AG08395 (cell line): ENCODE measurements around the gene CD86.

Experiments used
- DNase-seq: peaks from one replicate; pipeline ENCODE4 v3.0.0; 2012; ENCODE audit warnings: mixed read lengths, low spot score

CD86 gene

DNA sequence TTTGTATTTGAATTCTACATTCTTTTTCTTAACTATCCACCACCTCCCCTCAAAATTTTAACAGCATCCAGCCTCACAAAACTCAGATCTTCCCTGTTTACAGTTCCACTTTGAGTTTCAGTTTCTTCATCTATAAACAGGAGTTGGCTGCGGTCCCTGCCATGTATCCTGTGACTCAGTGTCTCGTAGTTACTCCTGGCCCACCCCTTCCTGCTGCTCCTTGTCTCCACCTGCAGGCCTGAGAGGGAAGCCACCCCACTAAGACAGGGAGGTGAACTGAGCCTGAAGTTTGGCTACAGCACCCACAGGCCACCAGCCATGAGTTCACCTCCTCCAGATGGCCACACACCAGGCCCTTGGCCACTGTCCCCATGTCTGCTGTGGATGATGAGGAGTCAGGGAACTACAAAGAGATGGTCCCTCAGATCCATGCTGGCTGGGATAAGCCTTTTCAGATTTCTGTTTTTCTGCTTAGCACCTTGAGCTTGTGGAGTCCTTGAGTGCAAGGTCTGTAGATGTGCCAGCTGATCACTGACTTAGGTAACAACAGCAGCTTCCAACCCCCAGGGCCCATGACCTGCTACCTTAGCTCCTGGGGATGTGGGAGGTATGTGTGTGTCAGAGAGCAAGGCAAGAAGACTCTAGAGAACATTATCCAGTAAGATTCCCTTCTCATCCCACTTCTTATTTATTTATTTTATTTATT is 37.5 kb downstream of the CD86 start:
- peak; percentile 8 for DNase-seq

DNA sequence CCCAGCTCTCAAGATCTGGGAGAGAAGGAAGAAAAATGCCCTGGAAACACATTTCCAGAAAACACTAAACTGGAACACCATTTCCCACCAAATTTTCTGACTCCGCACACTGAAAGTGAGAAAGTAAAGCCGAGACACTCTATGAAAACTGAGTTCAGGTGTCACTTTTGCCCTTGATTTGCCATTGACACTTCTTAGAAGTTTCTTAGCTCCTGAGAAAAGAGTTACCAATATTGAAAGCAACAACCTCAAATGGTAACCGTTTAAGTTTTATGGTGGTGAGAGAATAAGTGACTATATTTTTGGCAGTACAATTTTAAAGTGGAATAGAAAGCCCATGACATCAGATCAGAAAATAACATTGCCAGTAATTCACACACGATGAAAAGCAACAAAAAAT is 39.0 kb downstream of the CD86 start:
- no peak for DNase-seq

DNA sequence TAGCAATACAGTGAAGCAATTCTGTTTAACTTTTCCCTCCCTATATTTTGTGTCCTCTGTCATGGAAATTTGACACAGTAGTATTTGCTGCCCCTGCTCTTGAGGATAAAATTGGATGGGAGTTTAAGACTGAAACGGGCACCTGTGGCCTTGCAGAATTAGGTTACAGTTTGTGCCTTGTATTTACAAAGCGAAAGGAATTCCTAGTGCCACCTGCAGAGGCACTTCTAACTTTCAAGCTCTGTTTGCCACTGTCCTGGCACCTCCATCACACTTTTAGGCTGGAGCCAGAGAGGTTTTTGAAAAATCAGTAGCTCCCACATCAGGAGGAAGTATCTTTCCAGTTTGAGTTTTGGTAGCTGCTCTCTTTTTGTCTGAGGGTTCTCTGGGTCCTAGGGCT is 39.5 kb downstream of the CD86 start:
- DNase-seq: no peak

DNA sequence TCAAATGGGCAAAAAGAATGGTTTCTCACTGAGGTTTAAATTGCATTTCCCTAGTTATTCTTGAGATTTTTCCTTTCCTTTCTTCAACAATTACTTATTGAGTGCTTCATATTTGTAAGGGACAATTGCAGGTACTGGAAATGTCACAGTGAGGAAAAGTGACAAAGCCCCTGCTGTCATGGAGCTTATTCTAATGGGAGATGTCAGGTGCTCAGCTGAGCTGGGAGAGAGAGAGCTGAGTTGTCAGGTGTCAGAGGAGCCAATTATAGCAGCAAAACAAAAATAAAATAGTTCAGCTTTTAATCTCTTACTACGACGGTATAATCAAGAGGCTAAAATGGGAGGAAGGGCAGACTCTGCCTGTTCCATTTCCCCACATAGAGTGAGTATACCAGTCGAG is 42.0 kb downstream of the CD86 start:
- no peak for DNase-seq

DNA sequence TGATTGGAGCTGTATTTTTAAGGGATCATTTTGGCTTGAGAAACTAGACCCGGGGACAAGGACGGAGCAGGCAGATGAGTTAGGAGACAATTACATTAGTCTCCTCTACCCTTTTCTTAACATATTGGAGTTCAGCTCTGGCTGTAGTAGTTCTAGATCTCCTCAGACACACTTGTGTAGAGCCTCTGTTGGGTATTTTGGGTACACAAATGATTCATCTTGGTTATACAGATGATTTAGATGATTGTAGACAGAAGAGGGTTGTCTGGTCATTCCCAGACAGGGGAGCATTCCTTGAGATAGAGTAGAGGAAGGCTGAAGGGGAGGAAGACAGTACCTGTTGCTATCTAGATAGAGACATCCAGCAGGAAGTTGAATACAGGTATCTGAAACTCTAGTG is 43.4 kb downstream of the CD86 start:
- no peak for DNase-seq

DNA sequence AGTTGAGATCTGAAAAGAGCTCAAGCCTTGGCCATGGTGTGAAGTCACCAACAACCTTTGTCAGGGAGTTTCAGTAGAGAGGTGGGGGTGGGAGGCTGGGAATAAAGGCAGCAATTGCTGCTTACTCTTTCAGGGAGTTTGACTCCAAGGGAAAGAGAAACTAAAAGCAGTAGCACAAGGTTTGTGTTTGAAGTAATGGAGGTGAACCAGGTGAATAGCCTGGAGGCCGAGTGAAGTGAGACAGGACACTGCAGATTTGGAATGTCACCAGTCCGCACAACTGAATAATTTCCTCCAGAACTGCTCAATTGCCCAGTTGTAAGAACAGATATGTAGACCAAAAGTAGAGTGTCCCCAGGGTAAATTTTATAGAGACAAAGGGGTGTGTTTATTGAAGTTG is 44.1 kb downstream of the CD86 start:
- no peak for DNase-seq

DNA sequence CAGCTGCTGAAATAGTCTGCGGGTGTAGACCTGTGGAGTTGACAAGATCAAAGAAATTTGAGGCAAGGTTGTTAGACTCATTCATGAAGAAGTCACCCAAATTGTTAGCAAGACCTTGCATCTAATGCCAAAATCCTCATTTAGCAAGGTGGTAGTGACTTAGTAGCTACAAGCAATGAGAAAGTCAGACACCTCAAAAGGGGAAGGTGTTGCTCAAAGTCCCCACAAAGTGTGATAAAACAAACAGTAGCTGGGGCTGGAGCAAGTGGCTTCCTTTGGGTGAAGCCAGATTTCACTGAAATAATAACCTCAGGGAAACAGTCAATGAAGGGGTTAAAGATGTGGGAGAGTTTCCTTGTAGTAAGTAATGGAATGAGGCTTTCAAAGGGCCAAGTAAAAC is 44.9 kb downstream of the CD86 start:
- DNase-seq: no peak

DNA sequence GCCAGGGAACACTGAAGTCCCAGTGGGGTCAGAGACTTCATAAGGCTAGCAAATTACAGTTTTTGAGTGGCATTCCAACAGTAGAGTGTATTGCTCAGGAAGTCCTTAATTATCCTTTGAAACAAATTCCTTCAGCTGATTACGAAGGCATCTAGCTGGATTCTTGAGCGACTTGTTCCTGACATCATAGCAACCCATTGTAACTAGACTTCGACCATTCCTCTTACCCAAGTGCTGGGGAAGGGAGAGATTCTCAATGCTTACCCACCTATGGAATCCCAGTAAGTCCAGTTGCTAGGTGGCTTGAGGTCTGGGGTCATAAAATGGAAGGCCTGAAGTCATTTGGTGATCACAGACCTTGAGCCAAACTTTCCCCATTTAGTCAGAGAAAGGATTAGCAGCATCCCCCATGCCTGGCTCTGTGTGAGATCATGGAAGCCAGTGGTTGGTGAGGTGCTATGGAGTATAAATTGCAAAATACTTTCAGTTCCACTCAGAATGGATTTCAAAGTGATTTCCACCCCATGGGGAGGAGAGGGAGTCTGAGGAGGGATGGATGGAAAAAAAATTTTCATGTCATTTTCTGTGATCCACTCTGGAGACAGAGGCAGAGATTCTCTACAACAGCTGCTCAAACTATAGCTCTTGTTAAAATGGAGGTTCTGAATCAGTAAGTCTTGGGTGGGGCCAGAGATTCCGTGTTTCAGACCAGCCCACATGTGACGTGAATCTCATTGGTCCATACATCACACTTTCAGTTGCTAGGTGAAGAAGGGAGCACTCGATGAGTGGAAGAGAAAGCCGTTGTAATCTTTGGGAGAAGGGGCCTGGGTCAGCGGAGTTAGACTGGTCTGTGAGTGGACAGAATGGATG is 45.7 kb downstream of the CD86 start:
- no peak for DNase-seq

DNA sequence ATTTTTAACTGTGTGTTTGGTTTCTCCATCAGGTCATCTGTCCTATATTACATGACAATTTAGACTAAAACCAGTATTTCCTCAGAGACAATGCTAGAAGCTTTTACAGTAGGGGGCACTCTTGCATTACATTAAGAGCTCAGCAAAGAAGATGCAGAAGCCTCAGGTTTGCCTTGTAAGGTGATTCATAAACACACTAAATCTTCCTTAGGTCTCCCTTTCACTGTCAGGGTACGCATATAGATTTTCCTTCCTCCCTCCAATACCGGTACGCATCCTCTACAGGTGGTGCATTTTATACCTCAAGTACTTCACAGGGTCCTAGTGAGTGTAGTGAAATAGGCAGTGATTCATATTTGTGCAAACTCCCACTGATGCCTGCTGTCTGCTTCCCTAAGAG is 46.5 kb downstream of the CD86 start:
- no peak for DNase-seq

DNA sequence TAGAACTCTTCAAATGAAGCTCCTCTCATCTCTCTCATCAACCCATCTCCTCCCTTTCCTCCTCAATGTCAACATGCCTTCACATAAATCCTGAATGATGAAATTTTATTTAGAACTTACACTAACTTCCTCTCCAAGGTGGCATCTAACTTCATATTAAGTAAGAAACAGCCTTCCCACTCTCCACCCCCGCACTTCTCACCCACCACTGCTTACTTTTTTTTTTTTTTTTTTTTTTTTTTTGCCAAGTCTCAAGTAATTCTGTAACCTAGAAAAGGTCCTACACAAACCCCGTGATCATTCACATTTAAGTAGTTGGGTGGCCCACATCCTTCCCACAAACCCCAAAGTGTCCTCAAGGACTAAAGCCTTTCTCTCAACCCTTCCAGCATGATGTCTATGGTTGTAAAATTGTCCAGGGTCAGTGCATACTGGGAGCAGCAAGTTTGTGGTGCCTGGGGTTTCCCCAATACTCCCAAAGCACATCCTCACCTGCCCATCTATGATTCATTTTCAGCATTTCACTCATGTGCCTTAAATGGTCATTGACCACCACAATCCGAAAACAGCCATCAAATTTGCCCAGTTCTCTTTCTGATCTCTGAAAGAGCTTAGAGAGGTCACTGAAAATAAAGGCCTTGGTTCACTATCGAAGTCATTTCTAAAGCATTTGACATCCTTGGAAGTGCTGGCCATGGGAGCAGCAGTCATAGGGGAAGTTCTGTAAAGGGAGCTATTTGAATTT is 47.2 kb downstream of the CD86 start:
- no peak for DNase-seq

DNA sequence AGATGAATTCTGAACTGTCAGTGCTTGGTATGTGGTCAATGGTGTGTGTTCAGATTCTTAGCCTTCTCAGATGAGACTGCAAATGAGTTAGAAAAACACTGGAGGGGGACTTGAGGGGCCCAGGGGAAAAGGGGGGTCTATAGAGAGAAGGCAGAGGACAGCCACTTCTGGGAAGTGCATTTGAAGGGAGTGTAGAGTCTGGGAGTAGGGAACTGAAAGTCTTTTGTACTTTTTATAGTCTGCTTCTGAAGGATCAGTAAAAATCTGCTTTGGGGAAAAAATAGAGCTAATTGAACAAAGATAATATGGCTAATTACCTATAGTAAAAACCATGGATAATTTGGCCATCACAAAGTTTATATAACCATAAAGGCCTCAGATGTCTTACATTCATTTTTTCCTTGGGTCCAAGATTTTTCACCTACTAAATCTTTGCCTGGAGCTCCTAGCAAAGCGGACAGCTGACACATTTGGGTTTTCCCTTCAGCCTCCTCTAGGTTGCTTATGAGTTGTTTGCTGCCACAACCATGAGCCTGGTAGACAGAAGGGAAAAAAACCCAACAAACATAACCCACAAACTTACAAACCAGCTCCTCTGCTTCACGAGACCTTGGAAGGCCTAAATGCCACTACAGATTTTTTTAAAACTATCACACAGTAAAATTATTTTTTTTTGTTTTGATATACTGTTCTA is 48.8 kb downstream of the CD86 start:
- no peak for DNase-seq

DNA sequence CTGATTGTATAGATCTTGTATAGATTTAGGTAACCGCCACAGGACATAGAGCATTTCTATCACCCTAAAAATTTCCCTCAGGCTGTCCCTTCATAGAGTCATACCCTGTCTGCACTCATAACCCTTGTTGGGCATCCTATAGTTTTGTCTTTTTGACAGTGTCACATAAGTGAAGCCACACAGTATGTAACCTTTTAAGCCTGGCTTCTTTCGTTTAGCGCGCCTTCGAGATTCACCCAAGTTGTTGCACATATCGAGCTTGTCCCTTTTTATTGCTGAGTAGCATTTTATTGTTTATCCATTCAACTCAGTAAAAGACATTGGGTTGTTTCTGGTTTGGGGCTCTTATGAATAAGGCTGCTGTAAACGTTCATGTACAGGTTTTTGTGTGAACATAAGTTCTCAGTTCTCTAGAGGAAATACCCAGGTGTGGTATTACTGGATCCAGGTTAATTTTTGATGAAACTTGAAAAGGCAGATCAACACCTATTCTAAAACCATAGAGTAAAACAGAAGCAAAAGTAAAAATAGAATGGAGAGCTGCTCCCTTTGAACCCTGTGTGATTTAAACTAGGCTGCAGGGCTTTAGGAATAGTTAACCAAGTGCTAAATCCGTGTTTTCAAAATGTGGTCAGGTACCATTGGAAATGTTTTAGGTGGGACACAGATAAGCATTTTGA is 49.5 kb downstream of the CD86 start:
- no peak for DNase-seq

DNA sequence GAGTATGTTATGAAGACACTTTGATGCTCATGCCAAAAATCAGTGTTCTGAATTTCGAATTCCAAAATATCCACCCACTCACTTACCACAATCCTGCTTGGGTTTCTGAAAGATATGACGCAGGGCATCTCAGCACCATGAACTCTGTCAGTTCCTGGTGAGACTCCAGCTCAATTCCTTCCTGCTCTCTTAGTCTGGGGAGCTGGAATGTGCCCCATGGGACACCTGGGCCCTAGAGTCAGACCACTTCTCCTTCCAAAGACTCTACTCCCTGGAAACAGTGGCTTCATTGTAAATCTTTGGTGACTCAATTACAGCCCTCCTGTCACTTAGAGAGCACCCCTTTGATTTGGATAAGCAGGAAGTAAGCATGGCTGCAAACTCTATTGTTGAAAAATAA is 50.5 kb downstream of the CD86 start:
- no peak for DNase-seq

DNA sequence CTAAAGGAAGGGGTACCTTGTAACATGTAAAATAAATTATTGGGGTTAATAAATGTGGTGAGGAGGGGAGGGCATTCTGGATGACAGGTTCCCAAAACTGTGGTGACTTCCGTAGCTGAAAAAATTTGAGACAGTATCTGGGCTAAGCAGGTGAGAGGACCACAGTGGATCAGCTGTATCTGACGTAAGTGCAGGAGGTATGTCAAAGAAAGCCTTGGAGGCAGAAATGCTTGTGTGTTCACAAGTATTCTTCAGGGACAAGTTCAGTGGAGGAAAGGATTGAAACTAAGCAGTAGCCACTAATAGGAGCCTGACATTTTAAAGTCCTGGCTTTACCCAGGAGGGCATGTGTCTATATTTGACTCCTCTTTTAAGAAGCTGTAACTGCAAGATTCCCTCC is 52.0 kb downstream of the CD86 start:
- no peak for DNase-seq

DNA sequence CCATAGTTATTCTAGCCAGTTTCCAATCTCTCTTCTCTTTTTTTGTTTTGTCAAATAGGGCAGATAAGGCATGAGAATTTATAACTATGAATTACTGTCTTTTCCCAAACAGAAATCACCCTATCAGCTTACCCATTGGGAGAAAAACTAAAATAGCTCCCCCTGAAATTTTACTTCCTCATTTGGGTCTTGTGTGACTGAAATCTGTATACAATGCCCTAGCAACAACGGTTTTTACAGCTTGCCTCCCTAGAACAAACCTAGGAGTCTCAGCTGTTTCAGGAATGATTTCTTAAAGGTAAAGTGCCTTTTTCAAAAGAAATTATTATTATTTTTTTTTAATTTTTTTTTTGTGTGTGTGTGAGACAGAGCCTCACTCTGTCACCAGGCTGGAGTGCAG is 56.8 kb downstream of the CD86 start:
- DNase-seq: no peak

DNA sequence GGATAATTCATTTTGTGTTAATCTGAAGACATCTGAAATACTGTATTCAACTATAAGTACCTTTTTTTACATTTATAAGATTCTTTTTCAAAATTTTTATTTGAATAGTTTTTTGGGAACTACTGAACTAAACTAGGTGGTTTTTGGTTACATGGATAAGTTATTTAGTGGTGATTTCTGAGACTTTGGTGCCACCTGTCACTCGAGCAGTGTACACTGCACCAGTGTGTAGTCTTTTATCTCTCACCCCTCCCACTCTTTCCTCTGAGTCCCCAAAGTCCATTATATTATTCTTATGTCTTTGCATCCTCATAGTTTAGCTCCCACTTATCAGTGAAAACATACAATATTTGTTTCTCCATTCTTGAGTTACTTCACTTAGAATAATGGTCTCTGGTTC is 57.6 kb downstream of the CD86 start:
- DNase-seq: no peak

DNA sequence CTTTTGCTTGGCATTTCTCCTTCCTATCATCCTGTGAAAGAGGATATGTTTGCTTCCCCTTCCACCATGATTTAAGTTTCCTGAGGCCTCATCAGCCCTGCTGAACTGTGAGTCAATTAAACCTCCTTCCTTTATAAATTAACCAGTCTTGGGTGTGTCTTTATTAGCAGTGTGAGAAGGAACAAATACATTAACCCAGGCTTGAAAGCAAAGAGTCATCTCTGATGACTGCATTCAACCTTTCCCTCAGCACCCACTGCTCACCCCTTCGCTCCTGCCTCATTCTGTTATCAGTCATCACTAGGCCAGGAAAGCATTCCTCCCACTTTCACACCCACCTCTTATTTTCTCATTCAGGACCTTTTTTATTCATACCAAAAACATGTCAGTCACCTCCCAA is 68.7 kb downstream of the CD86 start:
- DNase-seq: no peak

DNA sequence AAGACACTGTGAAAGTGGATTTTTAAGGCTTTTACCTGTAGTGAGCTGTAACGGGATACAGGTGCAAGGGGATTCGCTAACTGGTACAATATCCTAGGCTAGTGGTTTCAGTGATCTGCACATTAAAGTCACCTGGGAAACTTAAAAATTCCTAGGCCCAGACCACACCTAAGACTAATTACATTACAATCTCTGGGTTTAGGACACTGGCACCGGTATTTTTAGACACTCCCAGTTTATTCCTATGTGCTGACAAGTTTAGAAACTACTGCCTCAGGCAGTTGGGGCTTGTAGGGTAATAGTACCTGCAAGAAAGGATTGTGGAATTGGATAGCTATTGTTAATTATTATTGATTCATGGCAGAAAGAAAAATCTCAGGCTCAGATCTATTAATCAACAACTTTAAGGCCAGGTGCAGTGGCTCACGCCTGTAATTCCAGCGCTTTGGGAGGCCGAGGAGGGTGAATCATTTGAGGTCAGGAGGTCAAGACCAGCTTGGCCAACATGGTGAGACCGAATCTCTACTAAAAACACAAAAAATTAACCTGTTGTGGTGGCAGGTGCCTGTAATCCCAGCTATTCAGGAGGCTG is 77.9 kb downstream of the CD86 start:
- DNase-seq: no peak

DNA sequence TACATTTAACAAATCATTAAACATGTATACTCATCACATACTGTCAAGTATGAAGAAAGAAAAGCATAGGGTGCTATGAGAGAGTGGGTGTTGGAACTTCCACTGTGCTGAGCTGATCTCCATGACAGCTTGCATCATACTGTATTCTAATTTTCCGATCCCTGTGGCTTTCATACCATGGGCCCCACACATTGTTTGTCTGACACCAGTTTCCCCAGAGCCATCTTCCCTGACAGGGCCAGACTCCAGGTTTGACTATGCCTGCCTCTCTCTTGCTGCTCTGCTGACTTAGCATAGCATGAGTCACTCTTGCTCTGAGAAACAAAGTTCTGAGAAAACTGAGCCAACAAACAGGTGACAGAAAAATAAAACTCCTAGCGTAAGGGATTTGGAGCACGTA is 91.3 kb downstream of the CD86 start:
- DNase-seq: no peak

DNA sequence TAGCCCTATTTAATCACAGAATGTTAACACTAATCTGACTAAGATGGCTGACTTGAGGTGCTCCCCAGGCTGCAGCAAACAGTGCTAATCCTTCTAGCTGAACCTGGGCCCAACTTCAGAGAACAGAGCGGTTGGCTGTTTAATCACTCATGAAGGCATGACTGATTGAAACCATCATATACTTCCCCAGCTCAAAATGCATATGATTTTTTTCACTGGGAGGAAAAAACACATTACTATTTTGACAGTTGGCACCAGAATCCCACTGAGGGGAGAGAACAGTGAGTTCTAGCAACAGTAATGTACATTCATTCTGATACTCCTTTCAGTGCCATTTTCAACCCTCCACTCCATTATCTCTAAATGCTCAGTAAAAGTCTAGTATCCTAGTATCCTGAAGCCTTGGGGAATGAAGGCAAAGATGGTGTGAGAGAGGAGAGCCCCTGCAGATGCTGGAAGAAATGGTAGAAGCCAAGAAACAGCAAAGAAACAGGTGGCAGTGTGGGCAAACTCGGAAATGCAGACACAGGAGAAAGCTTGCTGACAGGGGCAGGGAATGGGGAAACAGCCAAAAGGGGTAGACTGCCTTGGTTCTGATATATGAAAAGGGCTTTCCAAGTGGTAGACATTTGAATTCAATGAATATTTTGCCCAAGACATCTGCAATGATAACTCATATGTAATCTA is 93.9 kb downstream of the CD86 start:
- no peak for DNase-seq

DNA sequence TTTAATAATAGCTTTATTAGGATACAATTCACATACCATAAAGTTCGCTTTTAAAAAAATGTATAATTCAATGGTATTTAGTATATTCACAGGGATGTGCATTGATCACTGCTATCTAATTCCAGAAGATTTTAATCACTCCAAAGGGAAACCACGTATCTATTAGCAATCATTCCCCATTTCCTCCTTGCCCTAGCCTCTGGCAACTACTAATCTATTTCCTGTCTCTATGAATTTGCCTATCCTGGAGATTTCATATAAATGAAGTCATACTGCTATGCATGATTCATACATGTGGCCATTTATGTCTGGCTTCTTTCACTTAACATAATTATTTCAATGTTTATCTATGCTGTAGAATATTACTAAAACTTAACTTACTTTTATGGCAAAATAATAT is 96.3 kb downstream of the CD86 start:
- DNase-seq: no peak
